DOHH2 (cell line): ENCODE results near the gene EMX1.

Experiments
- CTCF ChIP-seq: fragments of 200-600 bp; sonication (generic); IDR thresholded peaks from one replicate; pipeline ENCODE4 v1.5.1; 2014; ENCODE audit warnings: antibody characterized with exemption, mild to moderate bottlenecking, low read depth, low read length; ENCODE audit not compliant: poor library complexity, severe bottlenecking
- EZH2phosphoT487 ChIP-seq: fragments of 200-600 bp; sonication (generic); IDR thresholded peaks from 2 replicates; pipeline ENCODE4 v1.6.1; 2017; ENCODE audit warnings: borderline replicate concordance, mild to moderate bottlenecking, antibody characterized with exemption, low read length, moderate library complexity, mixed read lengths

- TF ChIP-seq CTCF, result no peak
- no peak for TF ChIP-seq EZH2phosphoT487
Observed at GRCh38 chr2:72908741-72909140, 8.6 kb upstream of the EMX1 start.
